H1 (cell line): ENCODE measurements around the gene ATG9B. TPM values are rescaled to one million over a fixed set of nuclear protein-coding genes. Genes with fewer than 3 reads are reported as not detected.

Experiments
- CTCF ChIA-PET: fragments of 300-600 bp; sonication (Branson Sonifier 250); formaldehyde crosslinking; loops from one replicate; lab custom pipeline; 2021; ENCODE audit not compliant: partially characterized antibody; lab: Charles Lee
- POLR2A ChIA-PET: fragments of 300-600 bp; sonication (Branson Sonifier 250); formaldehyde crosslinking; loops from one replicate; lab custom pipeline; 2021; ENCODE audit warnings: inconsistent platforms; ENCODE audit not compliant: partially characterized antibody; lab: Charles Lee
- DNase-seq, 2 experiments: peaks; one replicate each; pipeline versions ENCODE4 v3.0.0 to v3.0.0-alpha.2; 2010 to 2022; ENCODE audit warnings: low spot score in 2 of 2, low read depth in 1 of 2, mixed read lengths in 1 of 2
- FAIRE-seq: peaks from 2 replicates; lab custom pipeline; 2011; peaks lifted over from hg19 to GRCh38; lab: Jason Lieb, UNC
- H2AFZ ChIP-seq: 2 replicates; pipeline ENCODE4 v1.8.1; 2012; ENCODE audit warnings: low read length, inconsistent platforms
- H2AK5ac ChIP-seq: 2 replicates; pipeline ENCODE4 v1.6.1; 2013; ENCODE audit warnings: low read depth, low read length
- H2BK120ac ChIP-seq: replicated peaks from 2 replicates; pipeline ENCODE3; 2013; ENCODE audit warnings: low read depth, low read length, inconsistent platforms
- H2BK12ac ChIP-seq: 2 replicates; pipeline ENCODE4 v1.6.1; 2013; ENCODE audit warnings: low read depth, low read length
- H2BK15ac ChIP-seq: 2 replicates; pipeline ENCODE4 v1.6.1; 2013; ENCODE audit warnings: low read length
- H2BK20ac ChIP-seq: 2 replicates; pipeline ENCODE4 v1.6.1; 2013; ENCODE audit warnings: low read length
- H2BK5ac ChIP-seq: 2 replicates; pipeline ENCODE4 v1.6.1; 2013; ENCODE audit warnings: low read depth, low read length
- H3K14ac ChIP-seq: 2 replicates; pipeline ENCODE4 v1.6.1; 2013; ENCODE audit warnings: inconsistent platforms; ENCODE audit not compliant: insufficient read length
- H3K18ac ChIP-seq: 2 replicates; pipeline ENCODE4 v1.6.1; 2013; ENCODE audit warnings: low read length; ENCODE audit errors: extremely low read depth
- H3K23ac ChIP-seq: 2 replicates; pipeline ENCODE4 v1.6.1; 2013; ENCODE audit warnings: inconsistent platforms; ENCODE audit not compliant: insufficient read length
- H3K23me2 ChIP-seq: 2 replicates; pipeline ENCODE4 v1.6.1; 2013; ENCODE audit warnings: low read depth, low read length
- H3K27ac ChIP-seq: 2 replicates; pipeline ENCODE4 v1.6.1; 2011; ENCODE audit warnings: low read depth, low read length, inconsistent platforms
- H3K27me3 ChIP-seq, 4 experiments: replicated peaks in 1 of 4; 1 replicate in 1 of 4; 2 replicates in 3 of 4; pipeline versions ENCODE4 v1.6.1 to v1.8.1; 2011 to 2013; ENCODE audit warnings: low read length in 3 of 4, mild to moderate bottlenecking in 3 of 4, inconsistent platforms in 2 of 4, mixed read lengths in 2 of 4, moderate library complexity in 1 of 4; ENCODE audit not compliant: control insufficient read depth in 3 of 4, insufficient read depth in 3 of 4; ENCODE audit errors: extremely low read depth in 1 of 4
- H3K36me3 ChIP-seq, 4 experiments: 2 replicates each; pipeline versions ENCODE4 v1.6.1 to v1.8.1; 2011 to 2013; ENCODE audit warnings: mild to moderate bottlenecking in 4 of 4, low read length in 3 of 4, moderate library complexity in 2 of 4, control low read depth in 1 of 4, inconsistent platforms in 1 of 4; ENCODE audit not compliant: insufficient read depth in 4 of 4, control insufficient read depth in 2 of 4
- H3K4ac ChIP-seq: replicated peaks from 2 replicates; pipeline ENCODE3; 2013; ENCODE audit warnings: low read length, low read depth, mixed read lengths, inconsistent platforms; ENCODE audit not compliant: insufficient read length
- H3K4me1 ChIP-seq, 4 experiments: replicated peaks in 1 of 4; 1 replicate in 1 of 4; 2 replicates in 3 of 4; pipeline versions ENCODE4 v1.6.1 to v1.8.1; 2011 to 2013; ENCODE audit warnings: low read length in 3 of 4, inconsistent platforms in 2 of 4, mixed read lengths in 1 of 4; ENCODE audit not compliant: insufficient read depth in 4 of 4, control insufficient read depth in 3 of 4
- H3K4me2 ChIP-seq, 2 experiments: 2 replicates each; pipeline versions ENCODE4 v1.6.1 to v1.8.1; 2011 to 2013; ENCODE audit warnings: low read depth in 2 of 2, low read length in 2 of 2, control low read depth in 1 of 2, inconsistent platforms in 1 of 2, mild to moderate bottlenecking in 1 of 2; ENCODE audit not compliant: insufficient read depth in 1 of 2
- H3K4me3 ChIP-seq, 4 experiments: fragments of 200-600, 300-600 bp in 1 of 4; sonication (generic), shearing (Covaris generic), sonication (Bioruptor Twin) in 1 of 4; 2 replicates each; pipeline versions ENCODE4 v1.5.1 to v1.8.1; 2011 to 2016; ENCODE audit warnings: low read length in 4 of 4, low read depth in 3 of 4, control low read depth in 2 of 4, inconsistent platforms in 2 of 4, mild to moderate bottlenecking in 2 of 4, mixed read lengths in 1 of 4, moderate library complexity in 1 of 4; ENCODE audit not compliant: insufficient read depth in 2 of 4; ENCODE audit errors: extremely low read depth in 1 of 4
- H3K56ac ChIP-seq: replicated peaks from 2 replicates; pipeline ENCODE3; 2013; ENCODE audit warnings: low read depth, mild to moderate bottlenecking, mixed read lengths, low read length, inconsistent platforms; ENCODE audit not compliant: insufficient read length
- H3K79me1 ChIP-seq: 2 replicates; pipeline ENCODE4 v1.6.1; 2013; ENCODE audit warnings: low read depth, low read length, control low read depth
- H3K79me2 ChIP-seq, 2 experiments: 2 replicates each; pipeline versions ENCODE4 v1.6.1 to v1.8.1; 2012 to 2013; ENCODE audit warnings: low read length in 2 of 2, mild to moderate bottlenecking in 2 of 2, inconsistent platforms in 1 of 2; ENCODE audit not compliant: insufficient read depth in 2 of 2, control insufficient read depth in 1 of 2
- H3K9ac ChIP-seq, 4 experiments: replicated peaks in 1 of 4; 1 replicate in 1 of 4; 2 replicates in 3 of 4; pipeline versions ENCODE4 v1.6.1 to v1.8.1; 2011 to 2013; ENCODE audit warnings: low read depth in 3 of 4, low read length in 3 of 4, control low read depth in 2 of 4, mild to moderate bottlenecking in 2 of 4, moderate library complexity in 2 of 4, inconsistent platforms in 1 of 4; ENCODE audit errors: extremely low read depth in 1 of 4
- H3K9me3 ChIP-seq, 2 experiments: 2 replicates each; pipeline versions ENCODE4 v1.6.1 to v1.8.1; 2012 to 2013; ENCODE audit warnings: mild to moderate bottlenecking in 2 of 2, moderate library complexity in 2 of 2, control low read depth in 1 of 2, inconsistent platforms in 1 of 2, low read depth in 1 of 2, low read length in 1 of 2, mixed read lengths in 1 of 2; ENCODE audit not compliant: insufficient read depth in 2 of 2
- H4K20me1 ChIP-seq, 2 experiments: replicated peaks in 1 of 2; 2 replicates each; pipeline versions ENCODE3 to v1.8.1; 2011 to 2013; ENCODE audit warnings: inconsistent platforms in 2 of 2, low read length in 2 of 2, mild to moderate bottlenecking in 1 of 2; ENCODE audit not compliant: insufficient read depth in 2 of 2, control insufficient read depth in 1 of 2
- H4K5ac ChIP-seq: 2 replicates; pipeline ENCODE4 v1.6.1; 2013; ENCODE audit warnings: low read length, low read depth, mixed read lengths, inconsistent platforms; ENCODE audit not compliant: insufficient read length
- H4K8ac ChIP-seq: 2 replicates; pipeline ENCODE4 v1.8.0; 2013; ENCODE audit warnings: mild to moderate bottlenecking, moderate library complexity, low read length, inconsistent platforms; ENCODE audit not compliant: insufficient read depth; ENCODE audit errors: extremely low read depth
- H4K91ac ChIP-seq: replicated peaks from 2 replicates; pipeline ENCODE3; 2013; ENCODE audit warnings: low read length, mixed read lengths, inconsistent platforms; ENCODE audit not compliant: insufficient read length
- ATF2 ChIP-seq: IDR thresholded peaks from 2 replicates; pipeline ENCODE4 v1.6.1; 2012; ENCODE audit warnings: low read length, inconsistent platforms
- BACH1 ChIP-seq: IDR thresholded peaks from 2 replicates; pipeline ENCODE4 v1.6.1; 2012; ENCODE audit warnings: low read length, improper control_type of control experiment
- CBX8 ChIP-seq: fragments of 300-800, 300-1000 bp; sonication (generic); IDR thresholded peaks from 2 replicates; pipeline ENCODE4 v1.7.1; 2016; ENCODE audit warnings: low read depth, low read length, borderline replicate concordance
- EGR1 ChIP-seq: IDR thresholded peaks from 2 replicates; pipeline ENCODE4 v1.6.1; 2011; ENCODE audit warnings: low read depth, low read length, borderline replicate concordance
- KDM1A ChIP-seq: fragments of 200-600, 300-600 bp; sonication (generic); IDR thresholded peaks from 2 replicates; pipeline ENCODE4 v1.7.1; 2016; ENCODE audit warnings: mild to moderate bottlenecking, low read length, borderline replicate concordance
- KDM4A ChIP-seq: IDR thresholded peaks from one replicate; pipeline ENCODE4 v1.7.1; 2012; ENCODE audit warnings: low read depth, mild to moderate bottlenecking, moderate library complexity, low read length, inconsistent platforms; ENCODE audit not compliant: severe bottlenecking
- KDM5A ChIP-seq: fragments of 200-600 bp; IDR thresholded peaks from 2 replicates; pipeline ENCODE4 v1.7.1; 2012; ENCODE audit warnings: mild to moderate bottlenecking, low read length, inconsistent platforms, mixed read lengths
- POLR2AphosphoS5 ChIP-seq: IDR thresholded peaks from 2 replicates; pipeline ENCODE4 v1.6.1; 2011; ENCODE audit warnings: low read depth, low read length
- SIN3A ChIP-seq, 2 experiments: IDR thresholded peaks in 1 of 2; conservative IDR thresholded peaks in 1 of 2; 2 replicates each; pipeline ENCODE4 v1.6.1; 2011 to 2012; ENCODE audit warnings: low read length in 2 of 2, improper control_type of control experiment in 1 of 2, low read depth in 1 of 2, mild to moderate bottlenecking in 1 of 2
- SIX5 ChIP-seq: IDR thresholded peaks from 2 replicates; pipeline ENCODE4 v1.6.1; 2011; ENCODE audit warnings: mild to moderate bottlenecking, low read depth, low read length
- SP2 ChIP-seq: IDR thresholded peaks from 2 replicates; pipeline ENCODE4 v1.6.1; 2012; ENCODE audit warnings: mild to moderate bottlenecking, low read length, inconsistent platforms
- SUZ12 ChIP-seq: fragments of 200-600 bp; sonication (generic); IDR thresholded peaks from 2 replicates; pipeline ENCODE4 v1.6.1; 2012; ENCODE audit warnings: mild to moderate bottlenecking, inconsistent platforms, low read length, moderate library complexity, mixed read lengths
- WGBS, 2 experiments: shearing (Covaris generic) in 1 of 2; methylation state at CpG; one replicate each; pipeline versions ENCODE4 v1.1.6 to v1.1.7; 2013 to 2015; ENCODE audit warnings: low lambda C conversion rate in 2 of 2, mixed read lengths in 2 of 2, inconsistent platforms in 1 of 2, low coverage in 1 of 2, missing lambda C conversion rate in 1 of 2; ENCODE audit not compliant: insufficient replicate concordance in 2 of 2, insufficient coverage in 1 of 2, insufficient read length in 1 of 2; ENCODE audit errors: extremely low coverage in 1 of 2, missing lambda C conversion rate in 1 of 2; 5-methylcytosine and 5-hydroxymethylcytosine counted together
- polyA plus RNA-seq, 7 experiments: library from polyadenylated mRNA; depleted of rRNA in 3 of 7; stranded (reverse) in 5 of 7; unstranded in 2 of 7; fragments of >200 nt in 5 of 7; fragments of 200-250 nt in 2 of 7; gene quantifications; 1 replicate in 5 of 7; 2 replicates in 1 of 7; 4 replicates in 1 of 7; pipeline versions ENCODE4 v1.2.1 to v1.2.3, GENCODE V29; 2011 to 2013; ENCODE audit warnings: missing spikeins in 2 of 7, mixed read lengths in 2 of 7
- total RNA-seq: library from RNA; stranded (reverse); fragmentation: NEBNext Ultra II Directional; extraction: Animal tissue kit (Norgen Biotek cat#: 25700); gene quantifications from 2 replicates; pipeline ENCODE4 v1.2.1, GENCODE V29; 2021

The ATG9B gene
- total and polyA plus RNA-seq, 2 of the 8 experiments (the other 6 are each of a cell fraction or from before 2014, with no cell fraction given): 1.4 to 2.3 TPM

DNA sequence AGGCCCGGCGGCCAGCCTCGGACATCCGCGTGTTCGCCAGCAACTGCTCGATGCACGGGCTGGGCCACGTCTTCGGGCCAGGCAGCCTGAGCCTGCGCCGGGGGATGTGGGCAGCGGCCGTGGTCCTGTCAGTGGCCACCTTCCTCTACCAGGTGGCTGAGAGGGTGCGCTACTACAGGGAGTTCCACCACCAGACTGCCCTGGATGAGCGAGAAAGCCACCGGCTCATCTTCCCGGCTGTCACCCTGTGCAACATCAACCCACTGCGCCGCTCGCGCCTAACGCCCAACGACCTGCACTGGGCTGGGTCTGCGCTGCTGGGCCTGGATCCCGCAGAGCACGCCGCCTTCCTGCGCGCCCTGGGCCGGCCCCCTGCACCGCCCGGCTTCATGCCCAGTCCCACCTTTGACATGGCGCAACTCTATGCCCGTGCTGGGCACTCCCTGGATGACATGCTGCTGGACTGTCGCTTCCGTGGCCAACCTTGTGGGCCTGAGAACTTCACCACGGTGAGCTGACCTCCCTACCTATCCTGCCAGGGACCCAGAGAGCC is 24.7 kb upstream of the ATG9B start:
- Histone ChIP-seq H2AFZ (no peak overlapping the region), H4K5ac (no peak overlapping the region), H3K18ac (no peak overlapping the region), H3K9ac (no peak overlapping the region), H2BK120ac (no peak overlapping the region), H2BK12ac (no peak overlapping the region; the same call in 1 of the 2 replicates), H3K23me2 (peaks cover 3% of the 10 kb centered on the region; the same call in 1 of the 2 replicates), H3K4me3 (no peak overlapping the region), H3K27me3 (peaks cover 4 to 33% (median 24%) of the 10 kb centered on the region in 4 experiments), H3K9me3 (no peaks in the 10 kb centered on the region), H3K23ac (no peak overlapping the region), H3K14ac (no peak overlapping the region), H3K79me2 (no peaks in the 10 kb centered on the region), H2BK20ac (no peak overlapping the region), H2BK15ac (no peak overlapping the region; the same call in 1 of the 2 replicates), H3K56ac (no peak overlapping the region), H4K8ac (no peak overlapping the region), H3K4me2 (no peak overlapping the region), H3K27ac (no peak overlapping the region), H2AK5ac (no peak overlapping the region), H3K4me1 (peaks cover 0 to 8% (median 5%) of the 10 kb centered on the region in 4 experiments; a peak in 3 of 7 replicates), H4K20me1 (peaks cover 2 to 14% of the 10 kb centered on the region in 2 experiments), H3K4ac (no peak overlapping the region), H3K79me1 (no peaks in the 10 kb centered on the region), H4K91ac (no peak overlapping the region), H3K36me3 (no peaks in the 10 kb centered on the region), H2BK5ac (no peak overlapping the region)
- DNase-seq (no peak), FAIRE-seq (no peak)
- ChIA-PET CTCF (interaction anchor here (0.8 to 3.6 kb wide), 7 partner anchors 9 to 709 kb away, joined by 3 to 14 read pairs (median 3); partner anchors contain the start of gene CDK5), POLR2A (no interaction called here)
- 95% methylated on average over 30 of the region's 38 CpGs; no CpG with 5 or more reads in 1 of the 2 experiments for WGBS, 2 experiments
- TF ChIP-seq POLR2AphosphoS5: no peak
- TF ChIP-seq BACH1: no peak
- no peak for TF ChIP-seq EGR1
- no peak for TF ChIP-seq SUZ12
- TF ChIP-seq SP2: no peak
- TF ChIP-seq KDM5A: no peak
- no peak for TF ChIP-seq KDM1A
- no peak for TF ChIP-seq CBX8
- TF ChIP-seq KDM4A: no peak
- no peak for TF ChIP-seq SIX5
- no peak for TF ChIP-seq SIN3A (conservative IDR thresholded peaks at IDR 0.05 in 1 of 2, IDR thresholded peaks at IDR 0.05 in 1 of 2; ENCODE audit: low read depth in 1 of 2, low read length in 2 of 2)
- no peak for TF ChIP-seq ATF2
